Measurements from ENCODE around the gene LSR.

GRCh38 chr19:35222373-35223015 lies 26.3 kb upstream of the LSR start:
- TF ChIP-seq CTCF (IDR thresholded peaks at IDR 0.05) (no peak), POLR2A (IDR thresholded peaks at IDR 0.05) (no peak)
